Left colon (tissue), 2 donors: ENCODE data around the gene ATP8A2. TPM values are rescaled to one million over a fixed set of nuclear protein-coding genes. Genes with fewer than 3 reads are reported as not detected.

ENCODE experiments used
- ATAC-seq: fragments of 200-7000 bp; cut with Tn5 transposase; one replicate; pipeline ENCODE4 v1.9.1; 2020; ENCODE audit warnings: mild to moderate bottlenecking, moderate library complexity
- DNase-seq, 2 donors: peaks; one replicate each; pipeline ENCODE4 v3.0.0-alpha.2; 2020
- intact Hi-C, 2 donors: fragments of 100-400 bp; cut with DNase I in 1 of 2; cut with micrococcal nuclease in 1 of 2; formaldehyde crosslinking; loops; one replicate each; pipeline versions ENCODE4 v1.11.2 to v1.14.0; 2022; cut with DNase I, micrococcal nuclease
- total RNA-seq, 2 donors: library from RNA; stranded (reverse); fragmentation: NEBNext Ultra II Directional; extraction: Animal tissue kit (Norgen Biotek cat#: 25700); gene quantifications; one replicate each; pipeline ENCODE4 v1.2.1, GENCODE V29; 2021
- donor health status: DM: no; HTN: no; CAD: no.
- donor health status: DM: yes; HTN: yes; CAD: no.

Gene ATP8A2
- total RNA-seq, 2 donors from 2014 or later, result 0.42 to 0.49 TPM

DNA sequence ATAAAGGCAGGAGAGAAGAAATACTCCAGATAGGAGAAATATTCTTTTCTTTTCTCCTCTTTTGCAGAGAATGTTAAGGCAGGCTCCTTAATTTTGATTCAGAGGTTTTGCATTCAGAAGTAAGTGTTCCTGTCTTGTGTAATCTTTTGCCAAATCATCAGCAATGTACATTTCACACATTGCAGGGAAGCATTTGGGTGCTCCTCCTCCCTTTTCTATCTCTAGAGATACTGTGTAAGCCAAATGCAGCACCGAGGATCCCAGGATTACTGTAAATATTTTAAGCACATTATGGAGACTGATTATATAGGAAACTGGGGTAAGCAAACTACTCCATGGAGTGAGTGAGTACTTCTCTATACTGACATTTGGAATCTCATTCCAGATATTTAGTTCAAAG is 7.2 kb downstream of the ATP8A2 start:
- DNase-seq, result no peak
- intact Hi-C loops, result no loop called here
- no peak for ATAC-seq

GRCh38 chr13:25380082-25380481 is 8.3 kb downstream of the ATP8A2 start:
- intact Hi-C loops, result no loop called here
- ATAC-seq, result no peak
- DNase-seq, result no peak

GRCh38 chr13:25380741-25381324 is 9.1 kb downstream of the ATP8A2 start:
- intact Hi-C loops, result no loop called here
- ATAC-seq (no peak), DNase-seq (no peak)

GRCh38 chr13:25384758-25385410 is 13.1 kb downstream of the ATP8A2 start:
- no peak for ATAC-seq
- no peak for DNase-seq
- intact Hi-C loops, result no loop called here

DNA sequence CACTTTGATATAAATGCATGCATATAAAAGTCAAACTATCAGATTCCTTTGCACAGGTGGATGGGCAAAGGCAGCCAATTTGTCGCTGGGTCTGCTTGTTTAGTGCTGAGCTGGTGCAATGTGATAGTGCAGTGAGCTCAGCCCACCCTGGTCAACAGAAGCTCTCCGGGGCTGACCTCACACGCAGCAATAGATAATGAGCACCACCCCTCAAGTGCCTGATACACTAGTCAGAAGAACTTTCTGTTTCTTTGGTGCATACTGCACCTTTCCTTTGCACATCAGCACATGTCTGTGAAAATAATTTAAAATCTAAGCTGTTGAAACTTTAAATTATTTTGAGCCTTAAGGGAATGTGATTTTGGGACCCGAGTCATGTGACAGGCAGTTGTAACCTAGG is 20.2 kb downstream of the ATP8A2 start:
- ATAC-seq (no peak), DNase-seq (no peak)
- intact Hi-C loops, result no loop called here

DNA sequence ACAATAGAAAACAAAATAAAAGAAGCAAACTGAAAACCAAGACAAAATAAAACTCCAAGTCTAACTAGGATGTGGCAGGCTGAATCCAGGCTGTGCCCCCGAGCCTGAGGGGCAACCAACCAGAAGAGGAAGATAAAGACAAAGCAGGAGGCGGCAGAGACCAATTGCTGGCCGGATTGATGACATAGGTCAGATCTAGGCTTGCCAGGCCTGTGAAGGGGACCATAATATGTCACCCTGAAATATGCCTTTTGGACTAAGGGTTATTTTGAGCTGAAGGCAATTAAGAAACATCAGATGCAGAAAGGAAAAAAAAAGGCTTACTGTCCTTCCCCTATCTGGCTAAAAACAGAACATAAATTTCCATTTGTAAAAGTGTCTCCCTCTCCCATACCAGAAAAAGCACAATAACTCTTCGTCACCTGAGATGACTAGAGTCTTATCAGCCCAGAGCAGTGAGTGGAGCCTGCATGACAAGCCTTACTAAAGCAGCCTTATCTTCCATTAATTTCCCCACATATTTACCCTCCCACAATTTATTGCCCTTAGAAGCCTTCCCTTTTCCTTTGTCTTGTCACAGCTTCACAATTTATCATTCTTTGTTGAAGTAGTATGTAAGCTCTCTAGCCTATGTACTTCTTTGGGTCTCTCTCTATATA is 22.8 kb downstream of the ATP8A2 start:
- ATAC-seq, result no peak
- no peak for DNase-seq
- intact Hi-C loops, result no loop called here

GRCh38 chr13:25397763-25398162 is 26.0 kb downstream of the ATP8A2 start:
- DNase-seq (no peak), ATAC-seq (no peak)
- intact Hi-C loops, result no loop called here

DNA sequence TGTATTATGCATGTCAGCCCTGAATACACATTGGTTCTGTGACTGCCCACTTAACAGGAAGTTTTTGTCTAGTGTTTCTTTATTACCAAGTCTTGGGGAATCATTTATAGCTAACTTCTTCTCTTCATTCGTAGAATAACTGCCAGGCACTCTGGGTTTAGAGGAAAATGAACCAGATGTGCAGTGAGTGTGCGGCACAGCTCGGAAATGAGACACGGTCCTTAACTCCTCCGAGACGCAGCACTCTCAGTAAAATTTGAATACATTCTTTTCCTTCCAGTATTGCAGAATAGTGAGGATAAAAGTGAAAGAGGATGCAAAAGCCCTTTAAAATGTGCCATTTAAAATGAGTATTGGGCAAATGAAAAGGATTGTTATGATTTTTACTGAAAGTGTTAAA is 29.2 kb downstream of the ATP8A2 start:
- ATAC-seq, result no peak
- intact Hi-C loops, result no loop called here
- no peak for DNase-seq

DNA sequence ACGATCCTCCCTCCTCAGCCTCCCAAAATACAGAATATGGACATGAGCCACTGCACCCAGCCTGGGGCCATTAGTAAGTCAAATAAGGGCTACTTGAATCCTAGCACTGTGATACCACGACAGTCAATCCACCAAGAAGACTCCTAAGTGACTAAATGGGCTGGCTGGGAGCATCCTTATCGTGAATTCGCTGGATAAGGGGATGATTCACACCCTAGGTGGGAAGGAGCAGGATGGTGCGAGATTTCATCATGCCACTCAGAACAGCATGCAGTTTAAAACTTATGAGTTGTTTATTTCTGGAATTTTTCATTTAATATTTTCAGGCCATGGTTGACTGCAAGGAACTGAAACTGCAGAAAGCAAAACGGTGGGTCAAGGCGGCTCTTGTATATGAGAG is 30.2 kb downstream of the ATP8A2 start:
- ATAC-seq (no peak), DNase-seq (no peak)
- intact Hi-C loops, result no loop called here

DNA sequence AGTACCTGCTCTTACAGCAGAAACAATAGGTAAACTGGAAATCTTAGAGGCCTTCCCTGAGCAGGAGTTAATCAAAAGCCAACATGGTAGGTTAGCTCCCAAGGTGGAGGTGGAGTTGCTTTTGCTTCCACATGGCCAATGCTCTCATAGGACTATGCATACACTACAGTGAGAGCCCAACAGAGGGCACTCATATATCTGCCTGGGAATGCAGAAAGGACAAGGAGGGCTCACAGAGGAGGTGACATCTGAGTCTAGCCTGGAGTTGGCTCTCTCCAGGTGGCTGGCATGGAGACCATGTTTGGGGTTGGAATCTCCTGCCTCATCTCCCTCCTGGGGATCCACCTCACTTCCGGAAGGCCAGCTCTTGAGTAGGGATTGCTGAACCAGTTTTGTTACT is 34.6 kb downstream of the ATP8A2 start:
- intact Hi-C loops, result no loop called here
- no peak for ATAC-seq
- no peak for DNase-seq

GRCh38 chr13:25409938-25410337 is 38.2 kb downstream of the ATP8A2 start:
- ATAC-seq, result no peak
- DNase-seq, result no peak
- intact Hi-C loops, result no loop called here

DNA sequence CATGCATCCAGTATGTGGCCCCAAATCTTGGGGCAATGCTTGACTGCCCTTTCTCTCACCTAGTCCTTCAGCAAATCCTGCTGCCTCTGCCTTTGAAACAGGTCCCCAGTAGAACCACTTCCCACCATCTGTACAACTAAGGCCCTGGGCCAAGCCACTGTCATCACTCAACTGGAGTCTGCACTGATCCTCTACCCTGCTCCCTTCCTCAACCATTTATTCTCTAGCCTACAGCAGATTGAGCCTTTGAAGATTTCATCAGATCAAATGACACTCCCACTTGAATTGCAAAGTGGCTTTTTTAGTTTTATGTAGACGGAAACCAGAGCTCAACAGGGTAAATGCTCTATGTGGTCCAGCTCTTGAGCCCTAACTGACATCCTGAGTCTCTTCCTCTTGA is 43.5 kb downstream of the ATP8A2 start:
- DNase-seq (no peak), ATAC-seq (no peak)
- intact Hi-C loops, result no loop called here

GRCh38 chr13:25417535-25417934 is 45.8 kb downstream of the ATP8A2 start:
- ATAC-seq (no peak), DNase-seq (no peak)
- intact Hi-C loops, result no loop called here

DNA sequence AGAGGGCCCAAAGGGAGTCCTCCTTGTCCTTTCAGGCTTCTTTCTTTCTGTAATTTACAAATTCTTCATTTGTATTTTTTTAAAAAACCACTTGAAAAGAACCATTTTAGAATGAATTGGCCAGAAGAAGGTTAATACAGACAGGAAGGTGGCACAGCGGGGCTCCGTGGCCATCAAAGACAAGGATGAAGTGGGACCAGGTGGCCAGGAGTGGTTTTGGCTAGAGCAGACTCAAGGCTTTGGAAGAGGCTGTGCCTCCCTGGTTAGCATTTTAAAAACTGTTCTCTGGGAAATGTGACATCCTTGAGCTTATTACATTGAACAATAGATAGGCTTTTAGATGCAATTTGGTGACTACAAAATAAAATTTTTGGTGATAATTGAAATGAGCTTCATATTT is 48.4 kb downstream of the ATP8A2 start:
- DNase-seq, result no peak
- intact Hi-C loops, result no loop called here
- ATAC-seq, result no peak

DNA sequence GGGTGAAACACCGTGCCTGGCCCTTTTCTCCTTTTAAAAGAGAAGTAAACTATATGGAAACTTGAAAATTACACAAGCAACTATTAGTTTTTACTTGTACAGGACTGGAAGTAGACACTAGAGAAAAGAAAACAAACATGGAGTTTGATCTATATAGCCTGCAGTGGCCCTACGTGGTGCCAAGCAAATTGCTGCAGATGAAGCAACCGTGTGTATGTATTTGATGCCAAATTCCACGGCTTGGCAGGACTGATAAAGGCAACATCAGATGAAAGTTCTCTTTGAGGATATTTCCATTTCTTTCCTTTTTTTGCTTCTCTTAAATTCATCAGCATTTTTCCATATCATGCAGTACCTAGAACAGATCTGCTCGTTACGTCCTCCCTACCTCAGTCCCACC is 49.8 kb downstream of the ATP8A2 start:
- no peak for DNase-seq
- intact Hi-C loops, result no loop called here
- no peak for ATAC-seq

DNA sequence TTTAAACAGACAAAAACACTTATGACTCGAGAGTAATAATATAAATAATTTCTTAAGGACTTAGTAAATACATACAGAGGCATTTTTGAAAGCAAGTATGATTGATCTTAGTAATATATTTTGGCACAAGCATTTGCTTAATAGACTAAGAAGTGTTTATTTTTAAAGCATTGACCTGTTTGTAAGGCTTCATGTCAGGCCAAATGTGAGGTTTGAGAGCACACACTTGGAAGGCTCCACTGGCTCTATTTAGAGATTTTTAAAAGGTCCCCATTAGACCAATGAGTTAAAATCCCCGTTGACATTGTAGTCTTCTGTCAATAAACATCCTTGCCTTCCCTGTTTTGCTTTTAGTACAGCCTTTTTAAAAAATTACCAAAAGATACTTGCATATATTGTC is 50.4 kb downstream of the ATP8A2 start:
- ATAC-seq (no peak), DNase-seq (no peak)
- intact Hi-C loops, result no loop called here

DNA sequence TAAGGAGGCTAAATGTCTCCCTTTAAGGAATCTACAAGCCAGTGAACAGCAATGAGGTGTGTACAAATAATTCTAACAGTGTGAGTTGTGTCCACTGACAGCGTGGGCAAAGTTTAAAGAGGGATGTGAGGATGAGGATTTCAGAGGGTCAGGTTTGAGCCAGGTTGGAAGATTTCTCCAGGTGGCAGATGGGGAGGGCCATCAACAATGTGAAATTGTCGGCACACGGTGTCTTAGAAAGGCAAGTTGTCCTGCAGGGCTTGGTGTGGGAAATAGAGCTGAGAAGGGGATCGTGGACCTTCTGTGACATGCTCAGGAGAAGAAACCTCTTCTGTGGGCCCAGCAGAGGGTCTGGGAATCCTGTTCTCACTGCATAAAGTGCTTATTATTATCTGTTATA is 52.1 kb downstream of the ATP8A2 start:
- DNase-seq (no peak), ATAC-seq (no peak)
- intact Hi-C loops, result no loop called here

DNA sequence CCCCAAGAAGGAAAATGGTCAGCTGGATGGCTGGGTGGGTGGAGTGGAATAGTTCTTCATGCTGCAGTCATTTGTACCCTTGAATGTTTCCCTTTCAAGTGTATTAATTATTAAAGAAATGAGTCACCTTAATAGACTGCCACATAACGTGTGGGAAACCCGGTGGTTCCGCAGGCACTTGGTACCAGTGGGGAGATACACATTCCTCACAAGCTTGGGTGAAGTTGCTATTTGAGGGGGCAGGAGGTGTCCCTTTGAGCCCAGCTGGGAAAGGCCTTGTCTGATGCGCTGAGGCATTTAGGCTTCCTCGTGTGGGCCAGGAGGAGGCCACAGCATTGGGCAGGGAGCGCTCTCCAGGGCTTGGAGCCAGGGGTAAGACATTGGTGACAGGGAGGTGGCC is 57.7 kb downstream of the ATP8A2 start:
- no peak for ATAC-seq
- no peak for DNase-seq
- intact Hi-C loops, result no loop called here

- no peak for DNase-seq
- ATAC-seq, result no peak
- intact Hi-C loops, result no loop called here
Observed at GRCh38 chr13:25432691-25433090, 60.9 kb downstream of the ATP8A2 start.

DNA sequence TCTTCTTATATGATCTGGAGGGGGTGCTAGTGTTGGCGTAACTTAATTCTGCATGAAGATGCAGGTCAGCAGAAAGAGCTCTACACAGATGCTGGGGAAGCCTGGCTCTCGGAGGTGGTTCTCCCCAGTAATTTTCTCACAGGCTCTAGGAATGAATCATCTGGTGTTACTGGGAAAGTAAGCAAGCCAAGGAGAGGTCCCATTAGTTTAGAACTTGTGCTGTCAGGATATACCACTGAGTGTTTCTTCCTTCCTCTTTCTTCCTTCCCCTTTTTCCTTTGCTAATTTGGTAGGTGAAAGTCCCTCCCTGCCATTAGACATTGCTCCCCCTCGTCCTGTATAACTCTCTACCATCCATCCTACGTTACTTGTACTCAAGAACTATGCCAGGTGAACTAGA is 68.3 kb downstream of the ATP8A2 start:
- intact Hi-C loops, result no loop called here
- DNase-seq (no peak), ATAC-seq (no peak)

DNA sequence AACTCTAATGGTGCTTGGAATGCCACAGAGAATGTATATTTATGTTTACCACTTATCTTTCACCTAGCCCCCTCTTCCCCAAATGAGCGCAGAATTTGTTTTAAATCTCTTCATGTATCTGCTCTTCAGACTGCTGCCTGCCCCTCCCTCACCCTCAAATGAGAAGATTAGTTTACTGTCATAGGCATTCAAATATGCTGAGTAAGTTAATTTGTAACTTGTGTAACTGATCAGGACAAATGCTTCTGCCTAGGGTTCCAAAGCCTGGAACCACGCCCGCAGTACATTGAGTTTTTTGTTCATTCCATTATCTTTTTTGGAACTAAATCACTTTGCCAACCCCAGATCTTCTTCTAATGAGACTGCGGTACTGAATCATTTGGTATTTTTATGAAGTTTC is 74.5 kb downstream of the ATP8A2 start:
- intact Hi-C loops, result no loop called here
- ATAC-seq (no peak), DNase-seq (no peak)
